Adipose tissue (tissue), 3 donors: ENCODE results near the gene ACAN. TPM values are rescaled to one million over a fixed set of nuclear protein-coding genes. Genes with fewer than 3 reads are reported as not detected.

Experiments
- H3K27ac ChIP-seq: one replicate; pipeline ENCODE4 v1.5.1; 2013; ENCODE audit warnings: low read depth, low read length
- WGBS, 3 donors: extraction: QIAGEN DNeasy Blood & Tissue Kit; methylation state at CpG; one replicate each; pipeline ENCODE4 v1.1.7; 2013; 5-methylcytosine and 5-hydroxymethylcytosine counted together
- polyA plus RNA-seq, 3 donors: library from polyadenylated mRNA; stranded (reverse); fragments of 200-250 nt; gene quantifications; one replicate each; pipeline ENCODE4 v1.2.3, GENCODE V29; 2013
- donor health status: healthy with polysubstance abuse.
- donor health status: Bipolar disorder and iron deficiency.
- donor health status: healthy.

The ACAN gene
- polyA plus RNA-seq, 3 donors: 0.02 to 0.11 (median 0.06) TPM

DNA sequence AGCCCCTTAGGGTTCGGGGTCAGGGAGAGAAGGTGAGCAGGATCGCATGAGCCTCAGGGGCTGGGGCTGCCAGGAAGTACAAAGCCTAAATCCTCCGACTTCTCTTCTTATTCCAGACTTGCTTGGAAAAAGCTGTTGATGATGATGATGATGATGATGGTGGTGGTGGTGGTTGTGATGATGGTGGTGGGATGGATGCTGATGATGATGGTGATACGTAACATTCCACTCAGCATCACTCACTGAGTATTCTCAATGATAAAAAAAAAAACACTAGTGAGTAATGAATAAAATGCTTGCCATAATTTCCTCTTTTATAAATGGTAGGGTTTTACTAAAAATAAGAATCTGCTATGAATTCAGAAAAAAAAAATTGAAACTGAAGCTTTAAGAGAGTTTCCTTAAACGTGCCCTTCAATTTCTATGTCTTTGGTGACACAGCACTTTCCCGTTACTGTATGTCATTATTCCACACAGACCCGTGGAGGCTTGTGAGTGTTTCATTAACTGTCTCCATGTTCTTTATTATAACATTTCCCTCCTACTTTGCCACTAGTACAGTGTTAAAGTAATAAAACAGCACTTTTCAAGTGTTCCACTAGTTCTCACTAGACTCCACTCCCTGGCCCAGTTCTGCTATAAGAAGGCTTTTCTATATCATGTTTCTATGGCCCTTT, 5.4 kb upstream of the ACAN start:
- WGBS, 3 donors: 63 to 67% (median 63%) methylated on average over 7 of the region's 7 CpGs
- H3K27ac ChIP-seq: no peak overlapping the region

- WGBS, 3 donors: 87 to 89% (median 88%) methylated on average over 4 of the region's 4 CpGs
- H3K27ac ChIP-seq: no peak overlapping the region
Observed at GRCh38 chr15:88799341-88799740, 3.9 kb upstream of the ACAN start.

- WGBS, 3 donors: 47 to 67% (median 60%) methylated on average over 1 of the region's 1 CpG
- H3K27ac ChIP-seq: no peak overlapping the region
Observed at GRCh38 chr15:88800026-88800425, 3.2 kb upstream of the ACAN start.

DNA sequence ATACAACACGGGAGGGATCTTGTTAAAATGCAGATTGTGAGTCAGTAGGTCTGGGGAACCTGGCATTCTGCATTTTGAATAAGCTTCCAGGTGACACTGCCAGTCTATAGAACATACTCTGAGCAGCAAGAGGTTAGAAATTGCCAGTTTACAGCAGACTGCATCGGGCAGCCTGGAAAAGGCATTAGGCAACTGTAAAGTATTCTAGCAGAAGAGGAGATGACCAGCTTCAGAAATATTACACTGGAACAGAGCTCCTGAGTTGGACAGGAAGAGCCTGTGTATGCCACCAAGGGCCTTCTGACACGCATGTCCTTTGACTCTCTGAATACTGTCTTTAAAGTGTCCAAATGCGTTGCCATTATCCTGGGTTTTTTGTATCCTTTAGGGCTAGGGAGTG, 2.5 kb upstream of the ACAN start:
- WGBS, 3 donors: 70 to 79% (median 78%) methylated on average over 4 of the region's 4 CpGs

DNA sequence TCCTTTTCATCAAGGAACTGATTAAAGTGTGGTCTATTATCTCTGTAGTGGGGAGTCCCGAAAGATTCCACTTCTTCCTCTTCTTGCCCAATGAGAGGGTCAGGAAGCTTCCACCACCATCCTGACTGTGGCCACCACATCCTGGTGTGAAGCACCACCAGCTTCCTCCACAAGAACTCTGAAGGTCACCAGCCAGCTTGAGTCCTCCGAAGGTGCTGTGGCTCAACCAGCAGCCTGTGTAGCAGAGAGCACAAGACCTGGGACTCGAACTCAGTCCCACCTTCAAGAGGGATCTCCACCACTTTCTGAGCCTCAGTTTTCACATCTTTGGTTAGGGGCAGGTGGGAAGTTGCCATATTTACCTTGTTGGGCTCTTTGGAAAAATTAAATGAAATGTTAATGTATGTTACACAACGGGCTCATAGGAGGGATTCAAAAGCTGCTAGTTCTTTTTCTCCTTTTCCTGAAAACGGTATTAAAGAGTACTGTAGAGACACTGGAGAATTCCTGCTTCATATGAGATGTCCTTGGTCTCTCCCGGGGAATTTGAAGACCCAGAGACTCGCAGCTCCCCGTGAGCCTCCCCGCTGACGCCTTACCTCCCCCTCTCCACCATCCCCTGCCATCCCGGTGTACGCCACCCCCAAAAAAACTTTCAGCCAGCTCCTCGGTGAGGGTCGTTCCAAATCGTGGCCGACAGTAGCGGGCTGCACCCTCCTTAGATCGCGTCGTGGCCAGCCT, 816 bp upstream of the ACAN start:
- whole genome bisulfite sequencing, 3 donors: 10 to 13% (median 11%) methylated on average over 20 of the region's 20 CpGs
- no peak overlapping the region for H3K27ac ChIP-seq

More for the DNA sequence above, 2.5 kb upstream of the ACAN start:
- no peak overlapping the region for H3K27ac ChIP-seq

GRCh38 chr15:88802991-88803240, 320 bp upstream of the ACAN start:
- no peak overlapping the region for H3K27ac ChIP-seq
- WGBS, 3 donors: 1% methylated on average over 11 to 28 of the region's 28 CpGs

- WGBS, 3 donors: 8 to 14% (median 13%) methylated on average over 10 of the region's 10 CpGs
- no peak overlapping the region for H3K27ac ChIP-seq
Observed at GRCh38 chr15:88803920-88804247, 648 bp downstream of the ACAN start.

DNA sequence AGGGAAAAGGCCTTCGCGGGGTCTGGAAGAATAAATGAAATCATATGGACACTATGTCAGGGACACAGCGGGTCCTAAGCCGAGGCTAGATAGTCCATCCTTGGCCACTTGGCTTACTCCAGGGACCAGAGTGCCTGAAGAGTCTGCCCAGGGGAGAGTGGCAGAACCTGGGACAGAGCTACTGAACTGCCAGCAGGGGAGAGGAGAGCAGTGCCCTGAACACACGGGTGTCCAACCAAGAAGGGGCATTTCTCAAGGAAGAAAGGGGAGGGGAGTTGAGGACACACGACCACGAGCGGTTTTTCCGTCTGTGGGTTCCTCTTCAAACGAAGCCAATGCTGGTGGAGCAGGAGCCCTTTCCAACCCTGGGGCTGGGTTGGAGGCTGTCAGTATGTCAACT, 1.0 kb downstream of the ACAN start:
- H3K27ac ChIP-seq: no peak overlapping the region
- 41 to 49% (median 48%) methylated on average over 10 of the region's 10 CpGs for WGBS, 3 donors

DNA sequence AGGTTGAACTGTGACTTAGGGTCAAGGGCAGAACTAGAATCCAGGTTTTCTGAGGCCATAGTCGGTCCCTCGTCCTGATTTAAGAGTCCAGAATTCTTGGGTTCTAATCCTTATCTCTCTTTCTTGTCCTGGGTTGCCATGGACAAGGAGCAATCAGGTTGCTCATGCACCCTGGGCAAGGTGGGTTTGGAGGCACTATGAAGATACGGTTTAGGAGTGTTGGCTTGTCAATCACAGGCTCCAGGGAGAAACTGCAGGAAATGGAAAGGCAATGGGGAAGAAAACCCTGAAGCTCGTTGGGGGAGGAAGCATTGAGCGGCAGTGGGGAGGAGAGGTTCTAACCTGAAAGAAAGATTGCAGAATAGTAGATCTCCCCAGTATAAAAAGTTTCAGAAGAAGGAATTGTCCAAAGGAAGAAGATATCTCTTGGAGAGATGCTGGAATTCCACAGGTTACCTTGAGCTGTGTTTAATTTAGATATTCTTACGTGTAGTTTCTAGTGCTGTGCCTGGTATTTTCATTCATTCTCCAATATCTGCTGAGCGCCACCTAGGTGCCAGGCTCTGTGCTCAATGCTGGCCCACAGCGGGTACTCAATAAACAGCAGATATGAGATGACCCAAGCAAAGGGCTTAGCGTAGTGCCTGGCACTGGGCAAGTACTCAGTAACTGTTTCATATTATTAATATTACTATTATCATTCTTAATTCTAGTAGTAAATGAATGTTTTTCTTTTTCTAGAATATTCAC, 2.0 kb downstream of the ACAN start:
- 43 to 57% (median 56%) methylated on average over 9 of the region's 9 CpGs for WGBS, 3 donors
- no peak overlapping the region for H3K27ac ChIP-seq

DNA sequence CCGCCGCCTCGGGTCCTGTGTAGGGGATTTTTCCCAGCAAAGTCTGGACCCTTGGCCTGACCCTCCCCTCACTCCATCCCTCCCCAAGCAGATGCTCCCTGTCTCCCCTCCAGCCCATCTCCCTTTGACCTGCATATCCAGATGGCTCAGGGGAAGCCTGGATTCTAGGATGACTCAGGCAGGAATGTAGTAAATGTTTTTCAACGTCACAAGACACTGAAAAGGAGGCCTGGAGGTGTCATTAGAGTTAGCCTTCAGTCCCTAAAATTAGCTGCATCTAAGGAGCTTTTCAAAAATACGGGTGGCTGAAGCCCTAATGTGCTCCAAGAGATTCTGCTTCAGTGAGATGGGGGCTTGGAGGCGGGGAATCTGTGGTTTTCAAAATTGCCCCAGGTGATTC, 7.2 kb downstream of the ACAN start:
- WGBS, 3 donors: 72 to 74% (median 74%) methylated on average over 6 of the region's 6 CpGs
- H3K27ac ChIP-seq: no peak overlapping the region

- 17 to 53% (median 52%) methylated on average over 4 of the region's 4 CpGs for WGBS, 3 donors
- no peak overlapping the region for H3K27ac ChIP-seq
Observed at GRCh38 chr15:88812133-88812532, 8.9 kb downstream of the ACAN start.

DNA sequence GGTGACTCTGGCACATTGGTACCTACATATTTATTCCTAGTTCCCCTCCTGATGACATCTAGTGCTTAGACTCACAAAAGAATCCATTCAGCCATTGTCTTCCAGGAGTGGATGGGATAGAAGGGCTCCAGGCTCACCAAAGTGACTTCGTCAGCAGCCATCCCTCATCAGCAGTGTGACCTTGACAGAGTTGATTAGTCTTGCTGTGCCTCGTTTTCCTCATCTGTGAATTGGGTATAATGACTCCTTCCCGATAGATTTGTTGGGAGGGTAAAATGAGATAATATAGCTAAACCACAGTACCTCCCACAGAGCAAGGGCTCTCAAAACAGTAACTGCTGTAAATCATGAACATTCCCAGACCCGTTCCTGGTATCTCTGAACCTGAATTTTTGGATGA, 10.7 kb downstream of the ACAN start:
- 77 to 82% (median 79%) methylated on average over 4 of the region's 4 CpGs for WGBS, 3 donors
- H3K27ac ChIP-seq: no peak overlapping the region

DNA sequence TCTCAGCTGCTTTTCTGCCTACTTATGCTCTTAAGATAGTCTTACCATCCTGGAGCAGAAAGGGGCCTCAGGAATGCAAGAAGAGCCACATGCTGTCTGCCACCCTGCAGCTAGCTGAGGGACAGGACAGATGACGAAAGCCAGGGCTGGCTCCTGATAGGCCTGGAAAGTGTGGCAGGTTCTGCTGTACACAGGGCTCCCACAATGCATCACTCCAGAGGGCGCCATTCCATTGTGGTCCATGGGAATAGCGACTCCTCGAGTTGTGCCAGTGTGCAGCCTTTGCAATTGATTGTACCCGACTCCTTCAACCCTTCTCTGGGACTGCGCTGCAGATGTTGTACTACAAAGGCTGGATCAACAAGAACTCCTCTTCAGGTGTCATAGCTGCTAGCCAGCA, 11.2 kb downstream of the ACAN start:
- 80 to 82% (median 81%) methylated on average over 6 of the region's 6 CpGs for WGBS, 3 donors
- H3K27ac ChIP-seq: no peak overlapping the region

DNA sequence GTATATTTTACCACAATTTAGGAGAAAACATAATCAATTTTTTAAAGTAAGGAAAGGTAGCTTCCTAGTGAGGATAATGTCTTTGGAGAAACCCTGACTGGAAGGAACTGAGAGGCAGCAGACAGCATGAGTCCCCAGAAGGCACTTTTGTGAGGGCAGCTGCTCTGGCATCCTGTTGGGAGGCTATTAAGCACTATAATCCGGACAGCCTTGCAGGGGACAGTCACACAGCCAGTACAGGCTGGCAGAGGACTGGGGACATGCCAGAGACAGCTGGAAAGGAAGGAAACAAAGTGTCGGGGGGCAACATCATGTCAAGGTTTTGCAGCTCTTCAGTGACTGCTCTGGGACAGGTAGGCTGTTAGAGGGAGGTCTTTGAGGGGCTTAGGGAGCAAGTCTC, 15.7 kb downstream of the ACAN start:
- H3K27ac ChIP-seq: no peak overlapping the region
- 43 to 57% (median 50%) methylated on average over 2 of the region's 2 CpGs for WGBS, 3 donors

- no peak overlapping the region for H3K27ac ChIP-seq
- 64 to 84% (median 80%) methylated on average over 5 of the region's 5 CpGs for WGBS, 3 donors
Observed at GRCh38 chr15:88821993-88822392, 18.8 kb downstream of the ACAN start.

DNA sequence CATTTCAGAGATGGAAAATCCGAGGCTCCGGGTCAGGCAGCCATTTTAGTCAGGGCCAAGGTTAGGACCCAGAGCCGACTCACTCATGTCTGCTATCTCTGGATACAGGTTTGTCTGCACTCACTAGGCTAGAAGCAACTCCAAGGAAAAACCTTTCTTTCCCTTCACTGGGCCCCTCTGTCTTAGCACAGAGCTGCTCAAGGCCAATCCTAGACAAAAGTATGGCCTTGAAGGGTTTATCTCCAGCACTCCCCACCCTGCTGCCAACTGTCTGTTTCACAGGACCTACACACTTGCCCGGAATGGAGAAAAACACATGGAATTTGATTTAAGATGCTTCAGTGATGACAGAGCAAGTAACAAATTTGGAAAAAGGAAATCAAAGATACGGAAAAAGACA, 25.6 kb downstream of the ACAN start:
- no peak overlapping the region for H3K27ac ChIP-seq
- 42 to 80% (median 76%) methylated on average over 5 of the region's 5 CpGs for WGBS, 3 donors

DNA sequence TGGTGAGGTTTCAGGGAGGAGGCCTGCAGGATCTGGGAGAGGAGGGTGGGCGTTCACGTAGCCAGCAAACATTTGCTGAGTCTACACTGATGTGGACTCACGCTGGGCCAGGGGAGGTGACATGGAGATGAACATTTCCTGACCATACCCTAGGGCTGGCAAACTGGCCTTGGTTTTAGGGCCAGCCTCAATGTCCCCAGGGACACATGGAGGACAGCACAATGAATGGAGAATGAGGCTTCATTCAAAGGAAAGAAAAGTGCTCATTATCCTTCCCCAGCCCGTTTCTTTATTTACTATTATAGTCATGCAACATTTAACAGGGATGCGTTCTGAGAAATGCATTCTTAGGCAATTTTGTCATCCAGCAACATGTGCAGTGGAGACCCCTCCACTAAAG, 26.8 kb downstream of the ACAN start:
- WGBS, 3 donors: 63 to 69% (median 66%) methylated on average over 5 of the region's 5 CpGs
- H3K27ac ChIP-seq: no peak overlapping the region

GRCh38 chr15:88832820-88833730, 29.8 kb downstream of the ACAN start:
- no peak overlapping the region for H3K27ac ChIP-seq

GRCh38 chr15:88833731-88834100, 30.5 kb downstream of the ACAN start:
- WGBS, 3 donors: 55 to 65% (median 65%) methylated on average over 8 of the region's 8 CpGs
- H3K27ac ChIP-seq: no peak overlapping the region

More at GRCh38 chr15:88832820-88833730, 29.8 kb downstream of the ACAN start:
- 73 to 77% (median 73%) methylated on average over 12 of the region's 12 CpGs for WGBS, 3 donors
